Stimulated activated CD8-positive, alpha-beta memory T cell treated with anti-CD3 and anti-CD28 coated beads, Interleukin-15, amount 100 ng/mL, for 1 hour (primary cell): Measurements from ENCODE around the gene HGS.

ENCODE experiments used
- DNase-seq: peaks from one replicate; pipeline ENCODE4 v3.0.0-alpha.2; 2020; ENCODE audit warnings: low read depth

The HGS gene

GRCh38 chr17:81741594-81742452, 58.0 kb downstream of the HGS start:
- DNase-seq, result no peak
